Bronchial epithelial cell (primary cell): ENCODE data around the gene CFD. TPM values are rescaled to one million over a fixed set of nuclear protein-coding genes. Genes with fewer than 3 reads are reported as not detected.
"Not testable (repeated sequence)": the region's sequence is repeated elsewhere in the genome, so short reads cannot be mapped to it uniquely, and the experiment has no call there.

ENCODE experiments used
- DNase-seq: peaks from one replicate; pipeline ENCODE4 v3.0.0-alpha.2; 2010; ENCODE audit warnings: low read depth
- FAIRE-seq: peaks from 2 replicates; lab custom pipeline; 2011; peaks lifted over from hg19 to GRCh38; lab: Jason Lieb, UNC
- H3K27me3 ChIP-seq: 2 replicates; pipeline ENCODE4 v1.5.1; 2011; ENCODE audit warnings: low read length; ENCODE audit not compliant: control insufficient read depth, insufficient read depth
- H3K36me3 ChIP-seq: 2 replicates; pipeline ENCODE4 v1.5.1; 2011; ENCODE audit warnings: low read length; ENCODE audit not compliant: control insufficient read depth, insufficient read depth
- H3K4me3 ChIP-seq: 2 replicates; pipeline ENCODE4 v1.5.1; 2011; ENCODE audit warnings: mild to moderate bottlenecking, low read depth, low read length, control low read depth
- total RNA-seq: library from RNA; depleted of rRNA; stranded (reverse); fragments of >200 nt; gene quantifications from 2 replicates; pipeline ENCODE4 v1.2.1, GENCODE V29; 2014
- TF ChIP-seq, protein P1 (sequence below): IDR thresholded peaks from 2 replicates; pipeline ENCODE4 v1.5.1; 2011; ENCODE audit warnings: mild to moderate bottlenecking, moderate library complexity, low read length, control low read depth, inconsistent platforms; ENCODE audit not compliant: insufficient read depth, severe bottlenecking

CFD gene
- total RNA-seq, 1 donor from 2014 or later: 4.2 TPM

DNA sequence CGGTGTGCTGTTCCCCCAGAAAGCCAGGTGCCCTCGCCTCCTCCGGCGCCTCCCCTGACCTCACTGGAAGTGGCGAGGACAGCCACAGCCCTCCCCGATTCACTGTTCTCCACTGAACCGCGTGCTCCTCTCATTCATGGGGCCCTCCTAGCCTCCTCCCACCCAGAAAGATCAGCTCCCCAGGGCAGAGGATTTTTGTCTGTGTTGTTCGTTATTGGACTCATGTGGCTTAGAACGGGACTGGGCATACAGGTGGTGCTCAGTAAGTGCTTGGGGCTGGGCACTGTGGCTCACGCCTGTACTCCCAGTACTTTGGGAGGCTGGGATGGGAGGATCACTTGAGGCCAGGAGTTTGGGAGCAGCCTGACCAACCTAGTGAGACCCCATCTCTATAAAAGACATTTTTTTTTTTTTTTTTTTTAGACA, 14.9 kb upstream of the CFD start:
- TF ChIP-seq, protein P1, sequence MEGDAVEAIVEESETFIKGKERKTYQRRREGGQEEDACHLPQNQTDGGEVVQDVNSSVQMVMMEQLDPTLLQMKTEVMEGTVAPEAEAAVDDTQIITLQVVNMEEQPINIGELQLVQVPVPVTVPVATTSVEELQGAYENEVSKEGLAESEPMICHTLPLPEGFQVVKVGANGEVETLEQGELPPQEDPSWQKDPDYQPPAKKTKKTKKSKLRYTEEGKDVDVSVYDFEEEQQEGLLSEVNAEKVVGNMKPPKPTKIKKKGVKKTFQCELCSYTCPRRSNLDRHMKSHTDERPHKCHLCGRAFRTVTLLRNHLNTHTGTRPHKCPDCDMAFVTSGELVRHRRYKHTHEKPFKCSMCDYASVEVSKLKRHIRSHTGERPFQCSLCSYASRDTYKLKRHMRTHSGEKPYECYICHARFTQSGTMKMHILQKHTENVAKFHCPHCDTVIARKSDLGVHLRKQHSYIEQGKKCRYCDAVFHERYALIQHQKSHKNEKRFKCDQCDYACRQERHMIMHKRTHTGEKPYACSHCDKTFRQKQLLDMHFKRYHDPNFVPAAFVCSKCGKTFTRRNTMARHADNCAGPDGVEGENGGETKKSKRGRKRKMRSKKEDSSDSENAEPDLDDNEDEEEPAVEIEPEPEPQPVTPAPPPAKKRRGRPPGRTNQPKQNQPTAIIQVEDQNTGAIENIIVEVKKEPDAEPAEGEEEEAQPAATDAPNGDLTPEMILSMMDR: no peak
- DNase-seq (no peak), FAIRE-seq (no peak)
- H3K36me3 ChIP-seq: no peaks in the 10 kb centered on the region
- H3K4me3 ChIP-seq: no peak overlapping the region
- H3K27me3 ChIP-seq: peaks cover 1% of the 10 kb centered on the region

DNA sequence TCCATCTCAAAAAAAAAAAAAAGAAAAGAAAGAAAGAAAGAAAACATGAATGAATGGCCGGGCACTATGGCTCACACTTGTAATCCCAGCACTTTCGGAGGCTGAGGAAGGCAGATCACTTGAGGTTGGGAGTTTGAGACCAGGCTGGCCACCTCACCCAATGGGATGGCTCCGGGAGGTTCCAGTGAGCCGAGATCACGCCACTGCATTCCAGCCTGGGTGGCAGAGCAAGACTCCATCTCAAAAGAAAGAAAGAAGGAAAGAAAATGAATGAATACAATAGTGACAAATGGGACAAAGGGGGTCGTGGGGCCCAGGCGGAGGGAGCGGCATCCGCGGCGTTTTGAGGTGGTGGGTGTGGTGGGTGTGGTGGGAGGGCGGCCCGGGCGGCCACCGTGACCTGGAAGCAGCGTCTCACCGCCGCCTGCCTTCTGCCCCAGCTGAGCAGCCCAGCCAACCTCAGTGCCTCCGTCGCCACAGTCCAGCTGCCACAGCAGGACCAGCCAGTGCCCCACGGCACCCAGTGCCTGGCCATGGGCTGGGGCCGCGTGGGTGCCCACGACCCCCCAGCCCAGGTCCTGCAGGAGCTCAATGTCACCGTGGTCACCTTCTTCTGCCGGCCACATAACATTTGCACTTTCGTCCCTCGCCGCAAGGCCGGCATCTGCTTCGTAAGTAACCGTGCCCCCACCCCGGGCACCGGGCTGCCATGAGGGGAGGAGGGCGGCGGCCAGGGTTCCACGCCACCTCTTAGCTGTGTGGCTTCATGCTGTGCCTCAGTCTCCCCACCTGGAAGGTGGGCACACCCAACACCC, 13.6 kb upstream of the CFD start:
- Histone ChIP-seq H3K27me3 (peaks cover 1% of the 10 kb centered on the region), H3K4me3 (no peak overlapping the region), H3K36me3 (no peaks in the 10 kb centered on the region)
- FAIRE-seq: no peak
- TF ChIP-seq, protein P1: no peak
- no peak for DNase-seq

DNA sequence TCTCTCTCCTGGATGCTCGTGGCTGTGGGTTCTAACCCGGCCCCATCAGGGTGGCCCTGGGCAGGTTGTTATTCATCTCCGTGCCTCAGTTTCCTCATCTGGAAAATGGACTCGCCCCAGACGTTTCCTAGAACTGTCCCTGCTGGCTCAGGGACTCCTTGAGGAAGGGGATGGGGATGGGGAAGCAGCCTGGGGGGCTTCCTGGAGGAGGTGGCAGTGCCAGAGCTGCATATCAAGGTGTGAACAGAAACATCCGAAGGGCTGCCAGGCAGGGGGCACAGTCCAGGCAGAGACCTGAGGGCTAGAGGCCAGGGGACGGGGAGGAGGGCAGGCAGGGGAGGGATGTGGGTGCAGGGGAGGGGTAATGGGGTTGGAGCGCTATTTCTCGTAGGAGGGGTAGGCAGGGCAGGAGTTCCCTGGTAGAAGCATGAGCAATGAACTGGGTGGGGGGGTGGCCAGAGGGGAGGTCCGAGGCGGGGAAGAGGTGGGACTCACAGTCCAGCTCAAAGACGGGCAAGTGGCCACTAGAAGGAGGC, 11.0 kb upstream of the CFD start:
- Histone ChIP-seq H3K36me3 (no peaks in the 10 kb centered on the region), H3K27me3 (peaks cover 1% of the 10 kb centered on the region), H3K4me3 (no peak overlapping the region)
- DNase-seq (no peak), FAIRE-seq (no peak)
- TF ChIP-seq, protein P1: no peak

DNA sequence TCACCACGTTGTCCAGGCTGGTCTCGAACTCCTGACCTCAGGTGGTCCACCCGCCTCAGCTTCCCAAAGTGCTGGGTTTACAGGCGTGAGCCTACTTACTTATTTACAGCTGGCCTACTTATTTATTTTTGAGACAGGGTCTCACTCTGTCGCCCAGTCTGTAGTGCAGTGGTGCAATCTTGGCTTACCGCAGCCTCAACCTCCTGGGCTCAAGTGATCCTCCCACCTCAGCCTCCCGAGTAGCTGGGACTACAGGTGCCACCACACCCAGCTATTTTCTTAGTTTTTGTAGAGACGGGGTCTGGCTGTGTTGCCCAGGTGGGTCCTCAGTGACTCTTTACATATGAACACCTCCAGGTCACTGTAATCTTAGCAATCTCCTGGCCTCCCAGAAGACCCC, 10.3 kb upstream of the CFD start:
- not testable (repeated sequence) for H3K4me3 ChIP-seq, H3K27me3 ChIP-seq, H3K36me3 ChIP-seq, FAIRE-seq, DNase-seq

DNA sequence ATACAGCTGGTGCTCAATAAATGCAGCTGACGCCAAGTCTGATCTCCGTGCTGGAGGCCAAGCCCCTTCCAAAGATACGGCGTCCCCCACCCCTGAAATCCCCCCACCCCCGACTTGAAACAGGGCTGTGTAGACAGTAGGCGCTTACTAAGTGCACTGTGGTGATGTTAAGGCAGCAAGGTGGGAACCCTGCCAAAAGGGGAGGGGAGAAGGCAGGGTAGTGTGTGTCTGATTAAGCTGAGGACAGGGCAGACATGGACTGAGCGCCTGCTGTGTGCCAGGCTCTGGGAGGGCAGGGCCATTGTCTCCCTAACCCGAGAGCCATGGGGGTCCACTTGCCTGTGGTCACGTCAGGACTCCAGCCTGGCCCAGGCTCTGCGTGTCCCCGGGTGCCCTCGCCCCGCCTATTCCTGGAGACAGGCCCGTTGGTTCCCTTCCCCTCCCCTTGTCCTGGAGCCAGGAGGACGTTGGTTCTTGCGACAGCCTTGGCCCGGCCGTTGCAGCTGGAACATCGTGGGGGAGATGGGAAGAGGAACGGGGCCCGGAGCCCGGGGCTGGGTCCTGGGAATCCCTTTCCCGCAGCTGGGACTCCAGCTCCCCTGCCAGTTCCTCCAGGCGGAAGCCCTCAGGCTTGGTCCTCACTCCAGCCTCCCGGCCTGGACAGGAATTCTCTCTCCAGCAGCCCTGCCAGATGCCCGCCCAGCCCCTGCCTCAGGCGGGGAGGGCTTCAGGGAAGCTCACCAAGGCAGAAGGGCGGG, 9.1 kb upstream of the CFD start:
- DNase-seq: no peak
- no peak for FAIRE-seq
- TF ChIP-seq, protein P1: no peak
- H3K36me3 ChIP-seq: no peaks in the 10 kb centered on the region
- H3K27me3 ChIP-seq: peaks cover 1% of the 10 kb centered on the region
- H3K4me3 ChIP-seq: no peak overlapping the region

DNA sequence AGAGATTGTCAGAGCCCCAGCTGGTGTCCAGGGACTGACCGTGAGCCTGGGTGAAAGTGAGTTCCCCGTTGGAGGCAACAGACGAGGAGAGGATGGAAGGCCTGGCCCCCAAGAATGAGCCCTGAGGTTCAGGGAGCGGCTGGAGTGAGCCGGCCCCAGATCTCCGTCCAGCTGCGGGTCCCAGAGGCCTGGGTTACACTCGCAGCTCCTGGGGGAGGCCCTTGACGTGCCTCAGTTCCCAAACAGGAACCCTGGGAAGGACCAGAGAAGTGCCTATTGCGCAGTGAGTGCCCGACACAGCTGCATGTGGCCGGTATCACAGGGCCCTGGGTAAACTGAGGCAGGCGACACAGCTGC, 8.5 kb upstream of the CFD start:
- FAIRE-seq (no peak), DNase-seq (no peak)
- no peak overlapping the region for H3K4me3 ChIP-seq
- no peaks in the 10 kb centered on the region for H3K36me3 ChIP-seq
- TF ChIP-seq, protein P1: no peak
- peaks cover 1% of the 10 kb centered on the region for H3K27me3 ChIP-seq
